ENCODE results near the gene ACAA2. TPM values are rescaled to one million over a fixed set of nuclear protein-coding genes. Genes with fewer than 3 reads are reported as not detected.
"Not testable (repeated sequence)": the region's sequence is repeated elsewhere in the genome, so short reads cannot be mapped to it uniquely, and the experiment has no call there.

ACAA2 gene
- total and polyA plus RNA-seq, 2 experiments from 2014 or later, result 174 to 189 TPM

DNA sequence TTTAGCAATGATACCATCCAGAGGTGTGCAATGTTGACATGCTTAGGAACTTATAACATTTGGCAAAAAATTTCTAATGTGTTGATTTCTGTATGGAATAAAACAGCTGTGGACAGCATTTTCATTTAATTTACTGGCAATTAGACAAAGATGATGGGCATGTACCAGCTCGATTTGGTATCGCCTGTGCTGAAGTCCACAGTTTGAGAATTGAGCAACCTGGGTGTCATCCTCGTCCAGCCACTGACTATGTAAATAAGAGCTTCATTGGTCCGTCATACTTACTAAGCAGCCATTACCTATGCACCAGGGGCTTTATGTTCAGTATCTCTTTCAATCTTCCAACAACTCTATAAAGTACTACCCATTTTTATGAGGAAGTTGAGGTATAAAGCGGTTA, 24.6 kb upstream of the ACAA2 start:
- WGBS (ENCODE audit: low lambda C conversion rate, missing lambda C conversion rate), result 83% methylated on average over 5 of the region's 5 CpGs

DNA sequence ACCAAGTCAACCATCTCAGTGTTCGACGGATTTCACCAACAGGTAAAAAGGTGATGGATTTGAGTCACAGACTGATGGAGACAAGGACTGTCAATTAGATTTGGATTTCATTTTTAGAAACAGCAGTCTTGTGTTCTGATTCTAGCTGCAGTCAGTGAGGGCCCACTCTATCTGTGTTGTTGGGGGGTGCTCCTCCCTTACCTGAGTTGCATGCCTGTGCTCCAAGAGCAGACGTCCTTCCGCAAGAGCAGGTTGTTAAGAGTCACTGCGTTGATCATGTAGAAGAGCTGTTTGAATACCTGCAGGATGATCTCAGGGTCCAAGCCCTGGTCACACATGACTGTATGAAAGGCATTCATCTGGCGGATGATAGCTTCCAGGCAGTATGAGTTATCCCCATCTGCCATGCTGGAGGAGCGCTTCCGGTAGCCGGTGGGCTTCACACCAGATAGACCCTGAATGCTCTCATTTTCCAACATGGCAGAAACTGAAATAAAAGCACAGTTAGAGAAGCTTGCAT, 24.0 kb upstream of the ACAA2 start:
- not testable (repeated sequence) for H3K36me3 ChIP-seq (replicated peaks; ENCODE audit: insufficient read depth, low read depth); H3K9me2 ChIP-seq (replicated peaks; ENCODE audit: insufficient read depth); H3K4me3 ChIP-seq; H2AFZ ChIP-seq; H3K9me3 ChIP-seq (ENCODE audit: low read depth); H3K79me2 ChIP-seq; H3K4me2 ChIP-seq; H3K27me3 ChIP-seq; DNase-seq (ENCODE audit: low spot score); H4K20me1 ChIP-seq (ENCODE audit: insufficient read depth, poor library complexity, severe bottlenecking)
- WGBS (ENCODE audit: low lambda C conversion rate, missing lambda C conversion rate), result 85% methylated on average over 9 of the region's 9 CpGs
- Histone ChIP-seq H3K27ac (peak overlapping the region; percentile 84), H3K4me1 (ENCODE audit: insufficient read depth) (peaks cover 40% of the 10 kb centered on the region)

More for the DNA sequence above, 24.6 kb upstream of the ACAA2 start:
- Histone ChIP-seq H3K4me1 (ENCODE audit: insufficient read depth) (peaks cover 40% of the 10 kb centered on the region), H3K4me3 (no peak overlapping the region), H3K27ac (peak overlapping the region; percentile 84), H3K36me3 (replicated peaks; ENCODE audit: insufficient read depth, low read depth) (no peaks in the 10 kb centered on the region), H3K9me2 (replicated peaks; ENCODE audit: insufficient read depth) (no peaks in the 10 kb centered on the region), H4K20me1 (ENCODE audit: insufficient read depth, poor library complexity, severe bottlenecking) (no peaks in the 10 kb centered on the region), H3K9me3 (ENCODE audit: low read depth) (no peaks in the 10 kb centered on the region), H2AFZ (no peak overlapping the region), H3K4me2 (no peak overlapping the region), H3K27me3 (no peaks in the 10 kb centered on the region), H3K79me2 (no peaks in the 10 kb centered on the region)
- TF ChIP-seq, protein P1, sequence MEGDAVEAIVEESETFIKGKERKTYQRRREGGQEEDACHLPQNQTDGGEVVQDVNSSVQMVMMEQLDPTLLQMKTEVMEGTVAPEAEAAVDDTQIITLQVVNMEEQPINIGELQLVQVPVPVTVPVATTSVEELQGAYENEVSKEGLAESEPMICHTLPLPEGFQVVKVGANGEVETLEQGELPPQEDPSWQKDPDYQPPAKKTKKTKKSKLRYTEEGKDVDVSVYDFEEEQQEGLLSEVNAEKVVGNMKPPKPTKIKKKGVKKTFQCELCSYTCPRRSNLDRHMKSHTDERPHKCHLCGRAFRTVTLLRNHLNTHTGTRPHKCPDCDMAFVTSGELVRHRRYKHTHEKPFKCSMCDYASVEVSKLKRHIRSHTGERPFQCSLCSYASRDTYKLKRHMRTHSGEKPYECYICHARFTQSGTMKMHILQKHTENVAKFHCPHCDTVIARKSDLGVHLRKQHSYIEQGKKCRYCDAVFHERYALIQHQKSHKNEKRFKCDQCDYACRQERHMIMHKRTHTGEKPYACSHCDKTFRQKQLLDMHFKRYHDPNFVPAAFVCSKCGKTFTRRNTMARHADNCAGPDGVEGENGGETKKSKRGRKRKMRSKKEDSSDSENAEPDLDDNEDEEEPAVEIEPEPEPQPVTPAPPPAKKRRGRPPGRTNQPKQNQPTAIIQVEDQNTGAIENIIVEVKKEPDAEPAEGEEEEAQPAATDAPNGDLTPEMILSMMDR (IDR thresholded peaks at IDR 0.05; ENCODE audit: poor library complexity), result no peak
- TF ChIP-seq EZH2phosphoT487 (IDR thresholded peaks at IDR 0.05; ENCODE audit: low read depth, severe bottlenecking, unreplicated experiment) (no peak), EZH2 (IDR thresholded peaks at IDR 0.05; ENCODE audit: borderline replicate concordance) (no peak)
- DNase-seq (ENCODE audit: low spot score), result no peak

DNA sequence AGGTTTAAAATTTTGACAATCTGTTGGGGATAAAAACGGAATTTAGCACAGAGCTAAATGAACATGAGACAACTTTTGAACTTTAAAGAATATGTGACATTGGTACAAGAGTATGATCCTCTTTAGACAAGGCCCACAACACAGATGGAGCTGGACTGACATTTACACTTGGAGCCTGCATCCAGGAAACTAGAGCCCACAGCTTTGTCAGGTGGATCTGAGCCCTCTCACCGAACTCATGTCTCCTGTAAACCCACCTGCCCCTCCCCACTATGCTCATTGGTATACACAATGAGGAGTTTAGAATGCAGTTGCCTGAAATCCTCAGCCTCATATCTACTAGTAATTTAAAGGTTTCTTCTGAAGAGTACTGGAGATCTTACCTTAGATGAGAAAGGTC, 22.1 kb upstream of the ACAA2 start:
- H3K79me2 ChIP-seq, result no peaks in the 10 kb centered on the region
- no peak for DNase-seq (ENCODE audit: low spot score)
- WGBS (ENCODE audit: low lambda C conversion rate, missing lambda C conversion rate), result 59% methylated on average over 2 of the region's 2 CpGs
- no peaks in the 10 kb centered on the region for H3K9me2 ChIP-seq (replicated peaks; ENCODE audit: insufficient read depth)
- H4K20me1 ChIP-seq (ENCODE audit: insufficient read depth, poor library complexity, severe bottlenecking), result no peaks in the 10 kb centered on the region
- H3K4me2 ChIP-seq, result peak overlapping the region; percentile 8
- H3K4me3 ChIP-seq, result no peak overlapping the region
- peaks cover 40% of the 10 kb centered on the region for H3K4me1 ChIP-seq (ENCODE audit: insufficient read depth)
- peak overlapping the region; percentile 84 for H3K27ac ChIP-seq
- H3K9me3 ChIP-seq (ENCODE audit: low read depth), result no peaks in the 10 kb centered on the region
- no peaks in the 10 kb centered on the region for H3K36me3 ChIP-seq (replicated peaks; ENCODE audit: insufficient read depth, low read depth)
- TF ChIP-seq, protein P1 (IDR thresholded peaks at IDR 0.05; ENCODE audit: poor library complexity), result no peak
- TF ChIP-seq EZH2phosphoT487 (IDR thresholded peaks at IDR 0.05; ENCODE audit: low read depth, severe bottlenecking, unreplicated experiment) (no peak), EZH2 (IDR thresholded peaks at IDR 0.05; ENCODE audit: borderline replicate concordance) (no peak)
- no peaks in the 10 kb centered on the region for H3K27me3 ChIP-seq
- H2AFZ ChIP-seq, result no peak overlapping the region

DNA sequence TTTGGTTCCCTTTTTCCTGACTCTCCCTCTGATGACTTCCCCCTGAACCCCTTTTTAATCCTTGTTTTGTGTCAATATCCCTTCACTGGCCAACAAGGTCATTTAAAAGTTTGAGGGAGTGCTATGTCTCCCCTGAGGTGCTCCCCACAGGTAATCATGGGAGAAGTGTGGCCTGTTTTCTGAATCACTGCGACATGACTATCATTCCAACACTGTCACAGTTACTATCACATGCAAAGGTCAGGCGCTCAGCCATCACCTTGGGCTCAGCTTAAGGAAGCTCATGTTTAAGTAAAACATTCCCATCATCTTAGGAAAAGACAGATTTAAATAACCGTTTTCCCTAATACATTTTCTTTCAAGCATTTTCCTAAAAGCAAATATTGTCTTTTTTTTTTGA, 20.9 kb upstream of the ACAA2 start:
- H3K9me3 ChIP-seq (ENCODE audit: low read depth), result no peaks in the 10 kb centered on the region
- TF ChIP-seq EZH2 (IDR thresholded peaks at IDR 0.05; ENCODE audit: borderline replicate concordance) (no peak), EZH2phosphoT487 (IDR thresholded peaks at IDR 0.05; ENCODE audit: low read depth, severe bottlenecking, unreplicated experiment) (no peak)
- TF ChIP-seq, protein P1 (IDR thresholded peaks at IDR 0.05; ENCODE audit: poor library complexity), result no peak

More for the DNA sequence above, 20.9 kb upstream of the ACAA2 start:
- WGBS (ENCODE audit: low lambda C conversion rate, missing lambda C conversion rate), result 94% methylated on average over 3 of the region's 3 CpGs
- H3K4me2 ChIP-seq, result no peak overlapping the region
- H3K4me3 ChIP-seq, result no peak overlapping the region
- H4K20me1 ChIP-seq (ENCODE audit: insufficient read depth, poor library complexity, severe bottlenecking), result no peaks in the 10 kb centered on the region
- no peaks in the 10 kb centered on the region for H3K27me3 ChIP-seq
- H2AFZ ChIP-seq, result no peak overlapping the region
- H3K27ac ChIP-seq, result peak overlapping the region; percentile 97
- H3K9me2 ChIP-seq (replicated peaks; ENCODE audit: insufficient read depth), result no peaks in the 10 kb centered on the region
- no peaks in the 10 kb centered on the region for H3K36me3 ChIP-seq (replicated peaks; ENCODE audit: insufficient read depth, low read depth)
- H3K79me2 ChIP-seq, result no peaks in the 10 kb centered on the region
- peaks cover 40% of the 10 kb centered on the region for H3K4me1 ChIP-seq (ENCODE audit: insufficient read depth)
- DNase-seq (ENCODE audit: low spot score), result no peak
